Astrocyte (in vitro differentiated cells and primary cell): Measurements from ENCODE around the gene MKNK1.

Experiments used
- CTCF ChIP-seq: IDR thresholded peaks from 2 replicates; pipeline ENCODE4 v1.5.1; 2011; ENCODE audit warnings: low read depth, mild to moderate bottlenecking, inconsistent platforms, low read length, moderate library complexity; ENCODE audit not compliant: insufficient read depth
- EZH2 ChIP-seq: IDR thresholded peaks from 2 replicates; pipeline ENCODE4 v1.6.1; 2012; ENCODE audit warnings: mild to moderate bottlenecking, low read length, inconsistent platforms; ENCODE audit not compliant: insufficient read depth

- TF ChIP-seq EZH2 (no peak), CTCF (no peak)
Observed at GRCh38 chr1:46617833-46618232, 13.8 kb upstream of the MKNK1 start.
